Peyer's patch (tissue), 4 donors: ENCODE measurements around the gene KDM4C.

Experiments used
- POLR2A ChIP-seq, 2 donors: fragments of 450-650 bp; IDR thresholded peaks; one replicate each; pipeline ENCODE4 v1.5.1; 2017; ENCODE audit warnings: antibody characterized with exemption in 2 of 2, mild to moderate bottlenecking in 2 of 2, moderate library complexity in 2 of 2
- TF ChIP-seq, protein P1 (sequence below), 6 experiments: fragments of 450-650 bp in 4 of 6; fragments of 200-600 bp in 2 of 6; sonication (generic) in 1 of 6; IDR thresholded peaks; one replicate each; pipeline ENCODE4 v1.5.1; 2017 to 2019; ENCODE audit warnings: antibody characterized with exemption in 6 of 6, mild to moderate bottlenecking in 3 of 6, moderate library complexity in 1 of 6

DNA sequence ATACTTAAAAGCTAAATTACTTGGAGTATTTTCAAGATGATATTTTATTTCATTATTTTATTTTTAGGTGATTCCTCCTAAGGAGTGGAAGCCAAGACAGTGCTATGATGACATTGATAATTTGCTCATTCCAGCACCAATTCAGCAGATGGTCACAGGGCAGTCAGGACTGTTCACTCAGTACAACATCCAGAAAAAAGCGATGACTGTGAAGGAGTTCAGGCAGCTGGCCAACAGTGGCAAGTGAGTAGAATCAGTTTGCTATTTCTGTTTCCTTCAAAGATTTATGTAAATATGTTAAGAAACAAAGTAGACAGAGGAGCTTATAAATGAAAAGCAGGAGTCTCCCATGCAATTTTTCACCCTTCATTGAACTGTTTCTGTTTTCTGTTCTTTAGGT is 47.8 kb downstream of the KDM4C start:
- TF ChIP-seq, protein P1, sequence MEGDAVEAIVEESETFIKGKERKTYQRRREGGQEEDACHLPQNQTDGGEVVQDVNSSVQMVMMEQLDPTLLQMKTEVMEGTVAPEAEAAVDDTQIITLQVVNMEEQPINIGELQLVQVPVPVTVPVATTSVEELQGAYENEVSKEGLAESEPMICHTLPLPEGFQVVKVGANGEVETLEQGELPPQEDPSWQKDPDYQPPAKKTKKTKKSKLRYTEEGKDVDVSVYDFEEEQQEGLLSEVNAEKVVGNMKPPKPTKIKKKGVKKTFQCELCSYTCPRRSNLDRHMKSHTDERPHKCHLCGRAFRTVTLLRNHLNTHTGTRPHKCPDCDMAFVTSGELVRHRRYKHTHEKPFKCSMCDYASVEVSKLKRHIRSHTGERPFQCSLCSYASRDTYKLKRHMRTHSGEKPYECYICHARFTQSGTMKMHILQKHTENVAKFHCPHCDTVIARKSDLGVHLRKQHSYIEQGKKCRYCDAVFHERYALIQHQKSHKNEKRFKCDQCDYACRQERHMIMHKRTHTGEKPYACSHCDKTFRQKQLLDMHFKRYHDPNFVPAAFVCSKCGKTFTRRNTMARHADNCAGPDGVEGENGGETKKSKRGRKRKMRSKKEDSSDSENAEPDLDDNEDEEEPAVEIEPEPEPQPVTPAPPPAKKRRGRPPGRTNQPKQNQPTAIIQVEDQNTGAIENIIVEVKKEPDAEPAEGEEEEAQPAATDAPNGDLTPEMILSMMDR (IDR thresholded peaks at IDR 0.05) = no peak
- no peak for TF ChIP-seq POLR2A (IDR thresholded peaks at IDR 0.05)
